ENCODE data around the gene ERMP1. TPM values are rescaled to one million over a fixed set of nuclear protein-coding genes. Genes with fewer than 3 reads are reported as not detected.

The ERMP1 gene
- polyA plus RNA-seq, 1 donor from 2014 or later, result 7.8 TPM

DNA sequence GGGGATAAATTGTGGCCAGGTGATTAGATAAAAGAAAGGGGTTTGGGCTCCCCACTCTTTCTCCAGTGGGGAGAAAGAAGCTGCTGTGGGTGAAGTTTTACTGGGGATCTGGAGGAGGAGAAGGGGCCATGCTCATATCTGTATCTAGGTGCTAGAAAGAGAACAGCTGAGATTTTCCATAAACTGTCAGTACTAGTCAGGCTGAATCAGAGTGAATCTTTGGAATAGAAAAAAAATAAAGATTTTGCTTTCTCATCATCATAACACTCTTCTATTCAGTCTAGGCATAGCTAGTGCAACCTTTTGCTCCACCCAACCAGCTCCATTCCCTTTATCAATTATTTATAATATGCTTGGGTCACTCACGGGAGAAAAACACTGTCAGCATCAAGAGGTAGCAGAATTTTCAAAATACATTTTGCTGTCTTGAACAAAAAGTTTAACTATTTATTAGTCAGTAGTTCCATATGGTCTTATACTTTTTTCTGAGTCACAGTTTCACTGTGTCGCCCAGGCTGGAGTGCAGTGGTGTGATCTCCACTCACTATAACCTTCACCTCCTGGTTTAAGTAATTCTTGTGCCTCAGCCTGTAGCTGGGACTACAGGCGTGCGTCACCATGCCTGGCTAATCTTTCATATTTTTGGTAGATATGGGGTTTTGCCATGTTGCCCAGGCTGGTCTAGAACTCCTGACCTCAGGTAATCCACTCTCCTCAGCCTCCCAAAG lies 21.3 kb upstream of the ERMP1 start:
- no peak overlapping the region for H3K4me3 ChIP-seq (ENCODE audit: low read length)
- no peaks in the 10 kb centered on the region for H3K36me3 ChIP-seq (ENCODE audit: insufficient read depth, low read length)
- H4K20me1 ChIP-seq (ENCODE audit: insufficient read depth), result no peaks in the 10 kb centered on the region
- H3K9me2 ChIP-seq (ENCODE audit: insufficient read depth, low read length), result no peaks in the 10 kb centered on the region
- H3K79me2 ChIP-seq (replicated peaks; ENCODE audit: insufficient read depth, low read length), result no peaks in the 10 kb centered on the region
- H3K9ac ChIP-seq (ENCODE audit: low read length), result no peak overlapping the region
- no peak overlapping the region for H3K27ac ChIP-seq (ENCODE audit: low read length)
- H3K4me2 ChIP-seq (ENCODE audit: low read length), result no peak overlapping the region
- H2AFZ ChIP-seq (ENCODE audit: low read depth, low read length), result no peak overlapping the region
- no peaks in the 10 kb centered on the region for H3K9me3 ChIP-seq (ENCODE audit: low read length)
- TF ChIP-seq RAD21 (conservative IDR thresholded peaks at IDR 0.05), result no peak
- TF ChIP-seq TAF1 (IDR thresholded peaks at IDR 0.05; ENCODE audit: low read depth), result no peak
- TF ChIP-seq EZH2 (IDR thresholded peaks at IDR 0.05; ENCODE audit: borderline replicate concordance, insufficient read depth, low read length, poor library complexity, severe bottlenecking), result no peak
- TF ChIP-seq SMC3 (conservative IDR thresholded peaks at IDR 0.05; ENCODE audit: poor library complexity), result no peak
- no peak for TF ChIP-seq EP300 (conservative IDR thresholded peaks at IDR 0.05; ENCODE audit: poor library complexity, severe bottlenecking)
- TF ChIP-seq, protein P1, sequence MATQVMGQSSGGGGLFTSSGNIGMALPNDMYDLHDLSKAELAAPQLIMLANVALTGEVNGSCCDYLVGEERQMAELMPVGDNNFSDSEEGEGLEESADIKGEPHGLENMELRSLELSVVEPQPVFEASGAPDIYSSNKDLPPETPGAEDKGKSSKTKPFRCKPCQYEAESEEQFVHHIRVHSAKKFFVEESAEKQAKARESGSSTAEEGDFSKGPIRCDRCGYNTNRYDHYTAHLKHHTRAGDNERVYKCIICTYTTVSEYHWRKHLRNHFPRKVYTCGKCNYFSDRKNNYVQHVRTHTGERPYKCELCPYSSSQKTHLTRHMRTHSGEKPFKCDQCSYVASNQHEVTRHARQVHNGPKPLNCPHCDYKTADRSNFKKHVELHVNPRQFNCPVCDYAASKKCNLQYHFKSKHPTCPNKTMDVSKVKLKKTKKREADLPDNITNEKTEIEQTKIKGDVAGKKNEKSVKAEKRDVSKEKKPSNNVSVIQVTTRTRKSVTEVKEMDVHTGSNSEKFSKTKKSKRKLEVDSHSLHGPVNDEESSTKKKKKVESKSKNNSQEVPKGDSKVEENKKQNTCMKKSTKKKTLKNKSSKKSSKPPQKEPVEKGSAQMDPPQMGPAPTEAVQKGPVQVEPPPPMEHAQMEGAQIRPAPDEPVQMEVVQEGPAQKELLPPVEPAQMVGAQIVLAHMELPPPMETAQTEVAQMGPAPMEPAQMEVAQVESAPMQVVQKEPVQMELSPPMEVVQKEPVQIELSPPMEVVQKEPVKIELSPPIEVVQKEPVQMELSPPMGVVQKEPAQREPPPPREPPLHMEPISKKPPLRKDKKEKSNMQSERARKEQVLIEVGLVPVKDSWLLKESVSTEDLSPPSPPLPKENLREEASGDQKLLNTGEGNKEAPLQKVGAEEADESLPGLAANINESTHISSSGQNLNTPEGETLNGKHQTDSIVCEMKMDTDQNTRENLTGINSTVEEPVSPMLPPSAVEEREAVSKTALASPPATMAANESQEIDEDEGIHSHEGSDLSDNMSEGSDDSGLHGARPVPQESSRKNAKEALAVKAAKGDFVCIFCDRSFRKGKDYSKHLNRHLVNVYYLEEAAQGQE (IDR thresholded peaks at IDR 0.05; ENCODE audit: borderline replicate concordance), result no peak
- TF ChIP-seq, protein P2, sequence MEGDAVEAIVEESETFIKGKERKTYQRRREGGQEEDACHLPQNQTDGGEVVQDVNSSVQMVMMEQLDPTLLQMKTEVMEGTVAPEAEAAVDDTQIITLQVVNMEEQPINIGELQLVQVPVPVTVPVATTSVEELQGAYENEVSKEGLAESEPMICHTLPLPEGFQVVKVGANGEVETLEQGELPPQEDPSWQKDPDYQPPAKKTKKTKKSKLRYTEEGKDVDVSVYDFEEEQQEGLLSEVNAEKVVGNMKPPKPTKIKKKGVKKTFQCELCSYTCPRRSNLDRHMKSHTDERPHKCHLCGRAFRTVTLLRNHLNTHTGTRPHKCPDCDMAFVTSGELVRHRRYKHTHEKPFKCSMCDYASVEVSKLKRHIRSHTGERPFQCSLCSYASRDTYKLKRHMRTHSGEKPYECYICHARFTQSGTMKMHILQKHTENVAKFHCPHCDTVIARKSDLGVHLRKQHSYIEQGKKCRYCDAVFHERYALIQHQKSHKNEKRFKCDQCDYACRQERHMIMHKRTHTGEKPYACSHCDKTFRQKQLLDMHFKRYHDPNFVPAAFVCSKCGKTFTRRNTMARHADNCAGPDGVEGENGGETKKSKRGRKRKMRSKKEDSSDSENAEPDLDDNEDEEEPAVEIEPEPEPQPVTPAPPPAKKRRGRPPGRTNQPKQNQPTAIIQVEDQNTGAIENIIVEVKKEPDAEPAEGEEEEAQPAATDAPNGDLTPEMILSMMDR (IDR thresholded peaks at IDR 0.05; ENCODE audit: poor library complexity, severe bottlenecking), result no peak
- TF ChIP-seq MXI1 (conservative IDR thresholded peaks at IDR 0.05; ENCODE audit: poor library complexity, severe bottlenecking), result no peak
- no peak for TF ChIP-seq POLR2AphosphoS5 (IDR thresholded peaks at IDR 0.05)
- H3F3A ChIP-seq (ENCODE audit: insufficient read depth, low read length, poor library complexity, severe bottlenecking), result no peaks in the 10 kb centered on the region
- no peaks in the 10 kb centered on the region for H3K27me3 ChIP-seq (ENCODE audit: insufficient read depth, low read depth, low read length)

DNA sequence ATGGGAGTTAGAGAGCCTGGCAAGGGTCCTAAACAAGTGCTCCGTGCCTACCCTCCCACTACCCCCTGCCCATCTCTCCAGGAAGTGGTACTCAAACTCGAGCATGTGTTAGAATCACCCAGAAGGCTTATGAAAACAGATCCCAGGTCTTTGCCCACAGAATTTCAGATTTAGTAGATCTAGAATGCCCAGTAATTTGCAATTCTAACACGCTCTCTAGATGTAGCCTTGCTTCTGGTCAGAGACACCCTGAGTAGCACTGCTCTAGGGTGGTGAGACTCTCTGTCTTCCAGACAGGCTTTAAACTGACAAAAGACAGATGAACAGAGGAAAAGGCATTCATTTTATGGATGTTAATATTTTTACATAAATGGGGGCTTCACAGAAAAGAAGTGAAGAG lies 20.7 kb upstream of the ERMP1 start:
- H3K4me3 ChIP-seq (ENCODE audit: low read length), result no peak overlapping the region
- H3K9ac ChIP-seq (ENCODE audit: low read length), result no peak overlapping the region
- no peak overlapping the region for H3K4me2 ChIP-seq (ENCODE audit: low read length)
- no peak overlapping the region for H3K27ac ChIP-seq (ENCODE audit: low read length)
- no peaks in the 10 kb centered on the region for H3K27me3 ChIP-seq (ENCODE audit: insufficient read depth, low read depth, low read length)
- no peaks in the 10 kb centered on the region for H3F3A ChIP-seq (ENCODE audit: insufficient read depth, low read length, poor library complexity, severe bottlenecking)
- H3K36me3 ChIP-seq (ENCODE audit: insufficient read depth, low read length), result no peaks in the 10 kb centered on the region
- TF ChIP-seq, protein P1 (IDR thresholded peaks at IDR 0.05; ENCODE audit: borderline replicate concordance), result no peak
- TF ChIP-seq SMC3 (conservative IDR thresholded peaks at IDR 0.05; ENCODE audit: poor library complexity), result no peak
- TF ChIP-seq, protein P2 (IDR thresholded peaks at IDR 0.05; ENCODE audit: poor library complexity, severe bottlenecking), result no peak
- TF ChIP-seq MXI1 (conservative IDR thresholded peaks at IDR 0.05; ENCODE audit: poor library complexity, severe bottlenecking), result no peak
- no peak for TF ChIP-seq POLR2AphosphoS5 (IDR thresholded peaks at IDR 0.05)
- no peak for TF ChIP-seq RAD21 (conservative IDR thresholded peaks at IDR 0.05)
- TF ChIP-seq TAF1 (IDR thresholded peaks at IDR 0.05; ENCODE audit: low read depth), result no peak
- H3K9me2 ChIP-seq (ENCODE audit: insufficient read depth, low read length), result no peaks in the 10 kb centered on the region
- H4K20me1 ChIP-seq (ENCODE audit: insufficient read depth), result no peaks in the 10 kb centered on the region
- H3K79me2 ChIP-seq (replicated peaks; ENCODE audit: insufficient read depth, low read length), result no peaks in the 10 kb centered on the region
- no peaks in the 10 kb centered on the region for H3K9me3 ChIP-seq (ENCODE audit: low read length)
- no peak overlapping the region for H2AFZ ChIP-seq (ENCODE audit: low read depth, low read length)
